IMR-90 (cell line): ENCODE results near the gene ACACB. TPM values are rescaled to one million over a fixed set of nuclear protein-coding genes. Genes with fewer than 3 reads are reported as not detected.

Experiments
- ATAC-seq: fragments of 200-7000 bp; cut with Tn5 transposase; 2 replicates; pipeline ENCODE4 v1.9.1; 2020; ENCODE audit warnings: low read depth, mild to moderate bottlenecking, moderate library complexity
- BruUV-seq: library from RNA; stranded (reverse); fragments of 400-500 nt; replicated peaks from 2 replicates; lab custom pipeline; 2021; lab: Mats Ljungman, UMichigan
- CTCF ChIA-PET: fragments of 300-600 bp; formaldehyde crosslinking; extraction: SDS; loops from one replicate; lab custom pipeline; 2021; ENCODE audit warnings: antibody characterized with exemption; lab: Yijun Ruan, JAX
- POLR2A ChIA-PET: fragments of 300-600 bp; sonication (Branson Sonifier 250); formaldehyde crosslinking; loops from one replicate; lab custom pipeline; 2022; ENCODE audit warnings: antibody characterized with exemption; ENCODE audit not compliant: unreplicated experiment; lab: Charles Lee
- DNase-seq: peaks from one replicate; pipeline ENCODE4 v3.0.0; 2013
- H2AFZ ChIP-seq: replicated peaks from 2 replicates; pipeline ENCODE3; 2013; ENCODE audit warnings: low read length, mild to moderate bottlenecking; ENCODE audit not compliant: poor library complexity
- H2AK5ac ChIP-seq: 2 replicates; pipeline ENCODE4 v1.6.1; 2013; ENCODE audit warnings: low read depth, low read length, inconsistent platforms
- H2AK9ac ChIP-seq: replicated peaks from 2 replicates; pipeline ENCODE3; 2013; ENCODE audit warnings: mild to moderate bottlenecking, low read depth, low read length, moderate library complexity; ENCODE audit not compliant: poor library complexity
- H2BK120ac ChIP-seq: 2 replicates; pipeline ENCODE4 v1.6.1; 2013; ENCODE audit warnings: low read depth, low read length, inconsistent platforms
- H2BK15ac ChIP-seq: 3 replicates; pipeline ENCODE4 v1.6.1; 2013; ENCODE audit warnings: low read depth, low read length, inconsistent platforms
- H2BK20ac ChIP-seq: 2 replicates; pipeline ENCODE4 v1.6.1; 2013; ENCODE audit warnings: low read depth, mild to moderate bottlenecking, inconsistent platforms, low read length, moderate library complexity
- H2BK5ac ChIP-seq: 2 replicates; pipeline ENCODE4 v1.6.1; 2013; ENCODE audit warnings: mild to moderate bottlenecking, low read depth, low read length, inconsistent platforms; ENCODE audit not compliant: poor library complexity, severe bottlenecking
- H3K14ac ChIP-seq: replicated peaks from 2 replicates; pipeline ENCODE4 v1.6.1; 2013; ENCODE audit warnings: low read depth, low read length, inconsistent platforms
- H3K18ac ChIP-seq: 2 replicates; pipeline ENCODE4 v1.6.1; 2013; ENCODE audit warnings: low read depth, low read length, control low read depth
- H3K23ac ChIP-seq: 2 replicates; pipeline ENCODE4 v1.6.1; 2013; ENCODE audit warnings: low read depth, low read length, inconsistent platforms
- H3K27ac ChIP-seq: 2 replicates; pipeline ENCODE4 v1.5.1; 2013; ENCODE audit warnings: mild to moderate bottlenecking, control low read depth, low read length; ENCODE audit not compliant: insufficient read depth
- H3K27me3 ChIP-seq: 2 replicates; pipeline ENCODE4 v1.6.1; 2013; ENCODE audit warnings: low read length; ENCODE audit not compliant: control insufficient read depth, insufficient read depth
- H3K36me3 ChIP-seq: 2 replicates; pipeline ENCODE4 v1.6.1; 2013; ENCODE audit warnings: low read length, mixed read lengths; ENCODE audit not compliant: control insufficient read depth, insufficient read depth
- H3K4ac ChIP-seq: 2 replicates; pipeline ENCODE4 v1.6.1; 2013; ENCODE audit warnings: low read depth, low read length, inconsistent platforms
- H3K4me1 ChIP-seq: 2 replicates; pipeline ENCODE4 v1.6.1; 2013; ENCODE audit warnings: low read length, mixed read lengths; ENCODE audit not compliant: control insufficient read depth, insufficient read depth
- H3K4me2 ChIP-seq: 2 replicates; pipeline ENCODE4 v1.6.1; 2013; ENCODE audit warnings: low read depth, mild to moderate bottlenecking, control low read depth, low read length, moderate library complexity
- H3K4me3 ChIP-seq: 2 replicates; pipeline ENCODE4 v1.5.1; 2013; ENCODE audit warnings: low read depth, mild to moderate bottlenecking, control low read depth, low read length, moderate library complexity; ENCODE audit not compliant: insufficient read depth
- H3K56ac ChIP-seq: 2 replicates; pipeline ENCODE4 v1.6.1; 2013; ENCODE audit warnings: low read length, inconsistent platforms; ENCODE audit not compliant: insufficient read depth; ENCODE audit errors: extremely low read depth
- H3K79me1 ChIP-seq, 2 experiments: 2 replicates each; pipeline ENCODE4 v1.6.1; 2013; ENCODE audit warnings: low read length in 2 of 2, inconsistent platforms in 1 of 2, low read depth in 1 of 2
- H3K9ac ChIP-seq: 2 replicates; pipeline ENCODE4 v1.6.1; 2013; ENCODE audit warnings: low read depth, low read length, control low read depth
- H3K9me1 ChIP-seq: 2 replicates; pipeline ENCODE4 v1.6.1; 2013; ENCODE audit warnings: low read length, inconsistent platforms; ENCODE audit not compliant: insufficient read depth
- H3K9me3 ChIP-seq: 2 replicates; pipeline ENCODE4 v1.6.1; 2013; ENCODE audit warnings: low read length; ENCODE audit not compliant: control insufficient read depth, insufficient read depth
- H4K20me1 ChIP-seq: 2 replicates; pipeline ENCODE4 v1.6.1; 2013; ENCODE audit warnings: low read length, inconsistent platforms; ENCODE audit not compliant: insufficient read depth
- H4K5ac ChIP-seq: 2 replicates; pipeline ENCODE4 v1.6.1; 2013; ENCODE audit warnings: mild to moderate bottlenecking, low read depth, low read length, control low read depth
- H4K8ac ChIP-seq, 2 experiments: 2 replicates each; pipeline ENCODE4 v1.6.1; 2013; ENCODE audit warnings: low read depth in 2 of 2, low read length in 2 of 2, control low read depth in 1 of 2, inconsistent platforms in 1 of 2
- H4K91ac ChIP-seq: 2 replicates; pipeline ENCODE4 v1.6.1; 2013; ENCODE audit warnings: low read depth, low read length, inconsistent platforms; ENCODE audit not compliant: insufficient read depth
- BHLHE40 ChIP-seq: fragments of 150-350 bp; IDR thresholded peaks from 2 replicates; pipeline ENCODE4 v1.6.1; 2016; ENCODE audit warnings: mild to moderate bottlenecking, low read depth, low read length
- CEBPB ChIP-seq: IDR thresholded peaks from 2 replicates; pipeline ENCODE4 v1.6.1; 2012; ENCODE audit warnings: low read depth, low read length, improper control_type of control experiment
- FOS ChIP-seq: fragments of 150-350 bp; IDR thresholded peaks from 2 replicates; pipeline ENCODE4 v1.6.1; 2016; ENCODE audit warnings: low read depth, low read length
- MAFK ChIP-seq: IDR thresholded peaks from 2 replicates; pipeline ENCODE4 v1.6.1; 2012; ENCODE audit warnings: low read depth, low read length, improper control_type of control experiment
- MAZ ChIP-seq: IDR thresholded peaks from 2 replicates; pipeline ENCODE4 v1.6.1; 2012; ENCODE audit warnings: low read depth, mild to moderate bottlenecking, low read length, improper control_type of control experiment, moderate library complexity, borderline replicate concordance
- MXI1 ChIP-seq: IDR thresholded peaks from 2 replicates; pipeline ENCODE4 v1.6.1; 2012; ENCODE audit warnings: low read depth, mild to moderate bottlenecking, low read length, moderate library complexity, borderline replicate concordance
- NFE2L2 ChIP-seq: fragments of 150-350 bp; IDR thresholded peaks from 2 replicates; pipeline ENCODE4 v1.6.1; 2016; ENCODE audit warnings: low read depth, mild to moderate bottlenecking, low read length
- RAD21 ChIP-seq: IDR thresholded peaks from 2 replicates; pipeline ENCODE4 v1.6.1; 2012; ENCODE audit warnings: low read length, improper control_type of control experiment
- RCOR1 ChIP-seq: IDR thresholded peaks from 2 replicates; pipeline ENCODE4 v1.6.1; 2012; ENCODE audit warnings: mild to moderate bottlenecking, low read length, improper control_type of control experiment; ENCODE audit not compliant: insufficient replicate concordance
- RFX5 ChIP-seq: IDR thresholded peaks from 2 replicates; pipeline ENCODE4 v1.8.0; 2012; ENCODE audit warnings: low read depth, mild to moderate bottlenecking, low read length, moderate library complexity
- SMC3 ChIP-seq: fragments of 150-350 bp; IDR thresholded peaks from 2 replicates; pipeline ENCODE4 v1.6.1; 2016; ENCODE audit warnings: low read depth, mild to moderate bottlenecking, antibody characterized with exemption, low read length, moderate library complexity
- WGBS, 2 experiments: methylation state at CpG; one replicate each; pipeline versions ENCODE4 v1.1.5 to v1.1.7; 2013; ENCODE audit warnings: missing lambda C conversion rate in 2 of 2; ENCODE audit not compliant: insufficient read length in 1 of 2; ENCODE audit errors: extremely low coverage in 2 of 2; 5-methylcytosine and 5-hydroxymethylcytosine counted together
- dilution Hi-C: fragments of 300-500 bp; cut with HindIII; formaldehyde crosslinking; loops from one replicate; pipeline ENCODE4 v1.14.3; 2018; ENCODE audit warnings: low sequenced_read_pairs; ENCODE audit not compliant: unreplicated experiment
- in situ Hi-C: fragments of 300-500 bp; cut with MboI; formaldehyde crosslinking; loops from 3 replicates; pipeline ENCODE4 v1.14.3; 2019; ENCODE audit warnings: low sequenced_read_pairs, inconsistent platforms, mixed read lengths
- intact Hi-C: fragments of 100-400 bp; cut with micrococcal nuclease; formaldehyde crosslinking; loops from 2 replicates; pipeline ENCODE4 v1.10.0; 2022
- polyA plus RNA-seq, 3 experiments: library from polyadenylated mRNA; depleted of rRNA; stranded (reverse); fragments of >200 nt; gene quantifications; 2 replicates each; pipeline ENCODE4 v1.2.3, GENCODE V29; 2012; ENCODE audit warnings: low replicate concordance in 1 of 3
- total RNA-seq: library from RNA; depleted of rRNA; stranded (reverse); fragments of >200 nt; gene quantifications from 2 replicates; pipeline ENCODE4 v1.2.3, GENCODE V29; 2012
- TF ChIP-seq, protein P1 (sequence below): fragments of 150-350 bp; IDR thresholded peaks from 2 replicates; pipeline ENCODE4 v1.6.1; 2016; ENCODE audit warnings: low read depth, mild to moderate bottlenecking, low read length, moderate library complexity, borderline replicate concordance
- TF ChIP-seq, protein P2 (sequence below): fragments of 150-350 bp; IDR thresholded peaks from 2 replicates; pipeline ENCODE4 v1.6.1; 2017; ENCODE audit warnings: mild to moderate bottlenecking, antibody characterized with exemption, low read length, low read depth
- TF ChIP-seq, protein P3 (sequence below): conservative IDR thresholded peaks from 2 replicates; pipeline ENCODE4 v1.5.1; 2012; ENCODE audit warnings: mild to moderate bottlenecking, low read depth, low read length, improper control_type of control experiment

ACACB gene
- total and polyA plus RNA-seq, 2 of the 4 experiments (the other 2 are of a cell fraction), result 2.0 to 2.1 TPM

DNA sequence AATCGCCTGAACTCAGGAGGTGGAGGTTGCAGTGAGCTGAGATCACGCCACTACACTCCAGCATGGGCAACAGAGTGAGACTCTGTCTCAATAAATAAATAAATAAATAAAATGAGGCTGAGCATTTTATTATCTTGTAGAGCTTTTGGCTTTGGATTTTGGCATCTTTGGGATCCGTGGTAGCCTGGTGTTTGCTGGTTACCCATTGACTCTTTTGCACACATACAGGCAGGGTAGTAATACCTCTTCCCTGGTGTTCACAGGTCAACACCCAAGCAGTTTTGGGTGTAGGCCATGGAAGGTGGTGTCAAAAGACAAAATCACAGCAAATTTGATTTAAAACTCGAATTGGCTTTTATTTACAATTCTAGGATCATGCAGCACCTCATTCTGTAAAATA is 27.8 kb downstream of the ACACB start:
- Histone ChIP-seq H3K9ac (no peak overlapping the region), H2AFZ (no peak overlapping the region), H2BK120ac (no peak overlapping the region), H2AK9ac (no peak overlapping the region), H2AK5ac (no peak overlapping the region), H3K56ac (no peak overlapping the region), H3K9me3 (no peaks in the 10 kb centered on the region), H4K5ac (no peak overlapping the region), H3K36me3 (no peaks in the 10 kb centered on the region), H4K91ac (no peak overlapping the region), H4K20me1 (no peaks in the 10 kb centered on the region), H3K23ac (no peak overlapping the region), H3K14ac (no peak overlapping the region), H3K4me2 (no peak overlapping the region), H3K79me1 (no peaks in the 10 kb centered on the region), H3K9me1 (no peaks in the 10 kb centered on the region), H2BK20ac (no peak overlapping the region), H3K18ac (no peak overlapping the region), H2BK15ac (no peak overlapping the region), H3K4me3 (no peak overlapping the region), H4K8ac (no peak overlapping the region), H3K27ac (no peak overlapping the region), H2BK5ac (no peak overlapping the region), H3K4ac (no peak overlapping the region), H3K4me1 (no peaks in the 10 kb centered on the region), H3K27me3 (peaks cover 5% of the 10 kb centered on the region)
- ATAC-seq, result no peak
- ChIA-PET POLR2A (no interaction called here), CTCF (no interaction called here)
- intact Hi-C loops, result no loop called here
- TF ChIP-seq FOS, result no peak
- no peak for TF ChIP-seq SMC3
- TF ChIP-seq RCOR1, result no peak
- TF ChIP-seq, protein P1, sequence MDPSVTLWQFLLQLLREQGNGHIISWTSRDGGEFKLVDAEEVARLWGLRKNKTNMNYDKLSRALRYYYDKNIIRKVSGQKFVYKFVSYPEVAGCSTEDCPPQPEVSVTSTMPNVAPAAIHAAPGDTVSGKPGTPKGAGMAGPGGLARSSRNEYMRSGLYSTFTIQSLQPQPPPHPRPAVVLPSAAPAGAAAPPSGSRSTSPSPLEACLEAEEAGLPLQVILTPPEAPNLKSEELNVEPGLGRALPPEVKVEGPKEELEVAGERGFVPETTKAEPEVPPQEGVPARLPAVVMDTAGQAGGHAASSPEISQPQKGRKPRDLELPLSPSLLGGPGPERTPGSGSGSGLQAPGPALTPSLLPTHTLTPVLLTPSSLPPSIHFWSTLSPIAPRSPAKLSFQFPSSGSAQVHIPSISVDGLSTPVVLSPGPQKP, result no peak
- TF ChIP-seq NFE2L2, result no peak
- no peak for TF ChIP-seq BHLHE40
- no peak for TF ChIP-seq MAFK
- TF ChIP-seq, protein P2, sequence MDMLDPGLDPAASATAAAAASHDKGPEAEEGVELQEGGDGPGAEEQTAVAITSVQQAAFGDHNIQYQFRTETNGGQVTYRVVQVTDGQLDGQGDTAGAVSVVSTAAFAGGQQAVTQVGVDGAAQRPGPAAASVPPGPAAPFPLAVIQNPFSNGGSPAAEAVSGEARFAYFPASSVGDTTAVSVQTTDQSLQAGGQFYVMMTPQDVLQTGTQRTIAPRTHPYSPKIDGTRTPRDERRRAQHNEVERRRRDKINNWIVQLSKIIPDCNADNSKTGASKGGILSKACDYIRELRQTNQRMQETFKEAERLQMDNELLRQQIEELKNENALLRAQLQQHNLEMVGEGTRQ, result no peak
- no peak for TF ChIP-seq CEBPB
- no peak for TF ChIP-seq MAZ
- TF ChIP-seq, protein P3, sequence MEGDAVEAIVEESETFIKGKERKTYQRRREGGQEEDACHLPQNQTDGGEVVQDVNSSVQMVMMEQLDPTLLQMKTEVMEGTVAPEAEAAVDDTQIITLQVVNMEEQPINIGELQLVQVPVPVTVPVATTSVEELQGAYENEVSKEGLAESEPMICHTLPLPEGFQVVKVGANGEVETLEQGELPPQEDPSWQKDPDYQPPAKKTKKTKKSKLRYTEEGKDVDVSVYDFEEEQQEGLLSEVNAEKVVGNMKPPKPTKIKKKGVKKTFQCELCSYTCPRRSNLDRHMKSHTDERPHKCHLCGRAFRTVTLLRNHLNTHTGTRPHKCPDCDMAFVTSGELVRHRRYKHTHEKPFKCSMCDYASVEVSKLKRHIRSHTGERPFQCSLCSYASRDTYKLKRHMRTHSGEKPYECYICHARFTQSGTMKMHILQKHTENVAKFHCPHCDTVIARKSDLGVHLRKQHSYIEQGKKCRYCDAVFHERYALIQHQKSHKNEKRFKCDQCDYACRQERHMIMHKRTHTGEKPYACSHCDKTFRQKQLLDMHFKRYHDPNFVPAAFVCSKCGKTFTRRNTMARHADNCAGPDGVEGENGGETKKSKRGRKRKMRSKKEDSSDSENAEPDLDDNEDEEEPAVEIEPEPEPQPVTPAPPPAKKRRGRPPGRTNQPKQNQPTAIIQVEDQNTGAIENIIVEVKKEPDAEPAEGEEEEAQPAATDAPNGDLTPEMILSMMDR, result no peak
- TF ChIP-seq MXI1, result no peak
- no peak for TF ChIP-seq RAD21
- no peak for TF ChIP-seq RFX5
- dilution Hi-C loops, result no loop called here
- DNase-seq, result no peak
- in situ Hi-C loops, result no loop called here
- no TSS peak for BruUV-seq
- no CpG with 5 or more reads among the region's 4 CpGs for WGBS, 2 experiments
